Gastroesophageal sphincter (tissue), 4 donors: Measurements from ENCODE around the gene LSR. TPM values are rescaled to one million over a fixed set of nuclear protein-coding genes. Genes with fewer than 3 reads are reported as not detected.

Source experiments
- ATAC-seq: fragments of 150-250 bp; one replicate; pipeline ENCODE4 v1.9.1; 2016; ENCODE audit warnings: mild to moderate bottlenecking, moderate library complexity
- H3K27ac ChIP-seq, 4 donors: fragments of 200-600 bp; sonication (generic) in 3 of 4; 1 replicate in 3 of 4; 2 replicates in 1 of 4; pipeline ENCODE4 v1.5.1; 2016 to 2019
- H3K27me3 ChIP-seq: fragments of 200-600 bp; sonication (generic); one replicate; pipeline ENCODE4 v1.5.1; 2019
- H3K36me3 ChIP-seq, 2 donors: fragments of 200-600 bp; sonication (generic); one replicate each; pipeline ENCODE4 v1.5.1; 2019; ENCODE audit warnings: control low read depth in 1 of 2
- H3K4me1 ChIP-seq, 3 donors: fragments of 200-600 bp; sonication (generic); 1 replicate in 2 of 3; 2 replicates in 1 of 3; pipeline ENCODE4 v1.5.1; 2016 to 2019; ENCODE audit warnings: control low read depth in 2 of 3
- H3K4me3 ChIP-seq, 2 donors: fragments of 200-600 bp; sonication (generic); one replicate each; pipeline ENCODE4 v1.5.1; 2019; ENCODE audit warnings: mild to moderate bottlenecking in 1 of 2, moderate library complexity in 1 of 2
- H3K9me3 ChIP-seq, 3 donors: fragments of 200-600 bp; sonication (generic); one replicate each; pipeline ENCODE4 v1.5.1; 2017 to 2019; ENCODE audit warnings: control low read depth in 2 of 3
- EP300 ChIP-seq: sonication (generic); formaldehyde crosslinking; IDR thresholded peaks from one replicate; pipeline ENCODE4 v1.6.1; 2017; ENCODE audit warnings: antibody characterized with exemption, mild to moderate bottlenecking
- POLR2A ChIP-seq, 2 donors: fragments of 450-650 bp; IDR thresholded peaks; one replicate each; pipeline ENCODE4 v1.6.1; 2017; ENCODE audit warnings: antibody characterized with exemption in 2 of 2, mild to moderate bottlenecking in 2 of 2, moderate library complexity in 1 of 2
- POLR2AphosphoS5 ChIP-seq: sonication (generic); formaldehyde crosslinking; IDR thresholded peaks from one replicate; pipeline ENCODE4 v1.6.1; 2017; ENCODE audit warnings: antibody characterized with exemption
- WGBS, 2 donors: methylation state at CpG; one replicate each; pipeline ENCODE4 v1.1.5; 2018; ENCODE audit warnings: low coverage in 1 of 2; 5-methylcytosine and 5-hydroxymethylcytosine counted together
- total RNA-seq, 4 donors: library from RNA; depleted of rRNA; stranded (reverse); fragments of >200 nt; gene quantifications; one replicate each; pipeline ENCODE4 v1.1.0, GENCODE V29; 2016
- TF ChIP-seq, protein P1 (sequence below), 4 experiments: fragments of 200-600 bp in 2 of 4; fragments of 450-650 bp in 2 of 4; sonication (generic) in 1 of 4; IDR thresholded peaks; one replicate each; pipeline ENCODE4 v1.5.1; 2017 to 2019; ENCODE audit warnings: antibody characterized with exemption in 4 of 4, mild to moderate bottlenecking in 2 of 4, moderate library complexity in 2 of 4

LSR gene
- total RNA-seq, 4 donors from 2014 or later, result 3.3 to 6.6 (median 5.2) TPM

DNA sequence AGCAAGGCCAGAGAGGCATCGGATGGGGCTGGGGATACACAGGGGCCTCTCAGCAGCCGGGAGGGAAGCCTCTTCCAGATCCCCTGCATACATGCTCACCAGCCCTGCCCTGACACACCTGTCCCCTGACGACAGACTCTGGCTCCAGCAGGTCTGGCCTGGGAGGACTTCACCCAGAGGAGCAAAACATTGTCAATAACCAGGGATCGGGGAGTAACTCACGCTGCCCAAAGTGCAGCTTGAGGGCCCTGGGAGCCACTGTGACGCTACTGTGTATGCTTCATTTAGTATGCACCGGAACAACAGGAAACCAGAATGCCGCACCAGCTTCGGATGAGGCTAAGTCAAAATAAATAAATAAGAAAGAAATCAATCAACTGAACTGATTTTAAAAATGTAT is 67.8 kb downstream of the LSR start:
- Histone ChIP-seq H3K27ac (no peak overlapping the region), H3K4me1 (no peaks in the 10 kb centered on the region), H3K9me3 (no peaks in the 10 kb centered on the region), H3K36me3 (no peaks in the 10 kb centered on the region), H3K27me3 (peaks cover 43% of the 10 kb centered on the region), H3K4me3 (no peak overlapping the region)
- TF ChIP-seq EP300, result no peak
- TF ChIP-seq POLR2A (IDR thresholded peaks at IDR 0.05), result no peak
- TF ChIP-seq, protein P1, sequence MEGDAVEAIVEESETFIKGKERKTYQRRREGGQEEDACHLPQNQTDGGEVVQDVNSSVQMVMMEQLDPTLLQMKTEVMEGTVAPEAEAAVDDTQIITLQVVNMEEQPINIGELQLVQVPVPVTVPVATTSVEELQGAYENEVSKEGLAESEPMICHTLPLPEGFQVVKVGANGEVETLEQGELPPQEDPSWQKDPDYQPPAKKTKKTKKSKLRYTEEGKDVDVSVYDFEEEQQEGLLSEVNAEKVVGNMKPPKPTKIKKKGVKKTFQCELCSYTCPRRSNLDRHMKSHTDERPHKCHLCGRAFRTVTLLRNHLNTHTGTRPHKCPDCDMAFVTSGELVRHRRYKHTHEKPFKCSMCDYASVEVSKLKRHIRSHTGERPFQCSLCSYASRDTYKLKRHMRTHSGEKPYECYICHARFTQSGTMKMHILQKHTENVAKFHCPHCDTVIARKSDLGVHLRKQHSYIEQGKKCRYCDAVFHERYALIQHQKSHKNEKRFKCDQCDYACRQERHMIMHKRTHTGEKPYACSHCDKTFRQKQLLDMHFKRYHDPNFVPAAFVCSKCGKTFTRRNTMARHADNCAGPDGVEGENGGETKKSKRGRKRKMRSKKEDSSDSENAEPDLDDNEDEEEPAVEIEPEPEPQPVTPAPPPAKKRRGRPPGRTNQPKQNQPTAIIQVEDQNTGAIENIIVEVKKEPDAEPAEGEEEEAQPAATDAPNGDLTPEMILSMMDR (IDR thresholded peaks at IDR 0.05), result no peak
- no peak for TF ChIP-seq POLR2AphosphoS5
- ATAC-seq, result no peak
- 79 to 91% methylated on average over 3 to 4 of the region's 9 CpGs for WGBS, 2 donors

Other genes with a start within 250 kb of the LSR start
- gene GRAMD1A, start 248.7 kb upstream of the LSR start, total RNA-seq, result 10 to 100 TPM; 22.0 to 40.0 (median 35.9) TPM
- gene SCN1B, start 218.5 kb upstream of the LSR start, total RNA-seq, result 10 to 100 TPM in 2 of 4 donors, 1 to 10 TPM in 2; 5.3 to 13.2 (median 9.5) TPM
- gene HPN, start 207.3 kb upstream of the LSR start, total RNA-seq, result 1 to 10 TPM in 1 of 4 donors, under 1 TPM in 2, not detected in 1; 0.17 to 1.2 (median 0.27) TPM
- gene FXYD3, start 133.2 kb upstream of the LSR start, total RNA-seq, result 10 to 100 TPM in 1 of 4 donors, 1 to 10 TPM in 3; 1.2 to 38.8 (median 4.2) TPM
- gene LGI4, start 113.9 kb upstream of the LSR start, total RNA-seq, result 10 to 100 TPM; 24.8 to 47.9 (median 36.2) TPM
- gene FXYD1, start 110.2 kb upstream of the LSR start, total RNA-seq, result 100 to 1,000 TPM in 1 of 4 donors, 10 to 100 TPM in 3; 42.8 to 140 (median 52.7) TPM
- not detected for gene FXYD7, start 105.7 kb upstream of the LSR start, total RNA-seq
- 10 to 100 TPM; 18.8 to 42.5 (median 33.0) TPM for gene FXYD5, start 94.3 kb upstream of the LSR start, total RNA-seq
- gene FAM187B, start 20.3 kb upstream of the LSR start, total RNA-seq, result not detected
- 100 to 1,000 TPM in 1 of 4 donors, 10 to 100 TPM in 3; 75.1 to 137 (median 93.0) TPM for gene USF2, start 20.0 kb downstream of the LSR start, total RNA-seq
- not detected for gene HAMP, start 33.5 kb downstream of the LSR start, total RNA-seq
- under 1 TPM in 1 of 4 donors, not detected in 3; 0.40 TPM for gene MAG, start 43.2 kb downstream of the LSR start, total RNA-seq
- 1 to 10 TPM; 2.7 to 5.6 (median 4.9) TPM for gene CD22, start 80.2 kb downstream of the LSR start, total RNA-seq
- not detected for gene FFAR1, start 98.9 kb downstream of the LSR start, total RNA-seq
- gene FFAR3, start 109.5 kb downstream of the LSR start, total RNA-seq, result under 1 TPM in 1 of 4 donors, not detected in 3; 0.13 TPM
- gene GPR42, start 122.1 kb downstream of the LSR start, total RNA-seq, result not detected
- gene FFAR2, start 199.3 kb downstream of the LSR start, total RNA-seq, result 1 to 10 TPM in 1 of 4 donors, under 1 TPM in 1, not detected in 2; 0.35 to 1.3 TPM
- gene KRTDAP, start 241.5 kb downstream of the LSR start, total RNA-seq, result not detected